Measurements from ENCODE around the gene ACAP2.

DNA sequence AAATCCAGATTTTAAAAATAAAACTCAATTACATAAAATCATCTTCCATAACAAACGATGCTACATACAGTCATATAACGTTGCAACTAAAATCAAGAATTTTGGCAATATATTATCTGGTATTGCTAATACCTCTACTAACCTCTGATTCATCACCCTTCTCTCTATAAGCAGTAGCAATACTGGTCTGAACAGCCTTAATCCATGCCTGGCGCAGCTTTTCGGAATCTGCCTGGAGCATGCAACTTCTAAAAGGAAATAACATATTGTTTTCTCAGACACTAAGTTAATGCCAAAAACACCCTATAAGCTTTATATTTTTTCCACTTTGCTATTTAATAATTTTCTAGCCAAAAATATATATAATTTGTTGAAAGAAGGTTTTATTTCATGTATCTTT is 136.5 kb downstream of the ACAP2 start:
- TF ChIP-seq, protein P1, sequence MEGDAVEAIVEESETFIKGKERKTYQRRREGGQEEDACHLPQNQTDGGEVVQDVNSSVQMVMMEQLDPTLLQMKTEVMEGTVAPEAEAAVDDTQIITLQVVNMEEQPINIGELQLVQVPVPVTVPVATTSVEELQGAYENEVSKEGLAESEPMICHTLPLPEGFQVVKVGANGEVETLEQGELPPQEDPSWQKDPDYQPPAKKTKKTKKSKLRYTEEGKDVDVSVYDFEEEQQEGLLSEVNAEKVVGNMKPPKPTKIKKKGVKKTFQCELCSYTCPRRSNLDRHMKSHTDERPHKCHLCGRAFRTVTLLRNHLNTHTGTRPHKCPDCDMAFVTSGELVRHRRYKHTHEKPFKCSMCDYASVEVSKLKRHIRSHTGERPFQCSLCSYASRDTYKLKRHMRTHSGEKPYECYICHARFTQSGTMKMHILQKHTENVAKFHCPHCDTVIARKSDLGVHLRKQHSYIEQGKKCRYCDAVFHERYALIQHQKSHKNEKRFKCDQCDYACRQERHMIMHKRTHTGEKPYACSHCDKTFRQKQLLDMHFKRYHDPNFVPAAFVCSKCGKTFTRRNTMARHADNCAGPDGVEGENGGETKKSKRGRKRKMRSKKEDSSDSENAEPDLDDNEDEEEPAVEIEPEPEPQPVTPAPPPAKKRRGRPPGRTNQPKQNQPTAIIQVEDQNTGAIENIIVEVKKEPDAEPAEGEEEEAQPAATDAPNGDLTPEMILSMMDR (IDR thresholded peaks at IDR 0.05; ENCODE audit: low read depth, low read length, missing input control): no peak
- TF ChIP-seq YY1 (IDR thresholded peaks at IDR 0.05) (no peak), GABPA (IDR thresholded peaks at IDR 0.05 in 1 of 2, conservative IDR thresholded peaks at IDR 0.05 in 1 of 2) (no peak), HNF4A (conservative IDR thresholded peaks at IDR 0.05) (no peak), ZBTB33 (IDR thresholded peaks at IDR 0.05) (no peak)
- TF ChIP-seq, protein P2, sequence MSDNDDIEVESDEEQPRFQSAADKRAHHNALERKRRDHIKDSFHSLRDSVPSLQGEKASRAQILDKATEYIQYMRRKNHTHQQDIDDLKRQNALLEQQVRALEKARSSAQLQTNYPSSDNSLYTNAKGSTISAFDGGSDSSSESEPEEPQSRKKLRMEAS (IDR thresholded peaks at IDR 0.05): no peak

Data from liver (tissue), 3 donors.